ENCODE measurements around the gene ARHGEF17.
"Not testable (repeated sequence)": the region's sequence is repeated elsewhere in the genome, so short reads cannot be mapped to it uniquely, and the experiment has no call there.

ARHGEF17 gene

GRCh38 chr11:73308003-73308960 lies at the start of gene ARHGEF17:
Gene ARHGEF17, plus strand, starts transcription at chr11:73308276. Its CDS starts 363 bp downstream, at chr11:73308639.
- DNase-seq: peak; percentile 82

- DNase-seq: no peak
Observed at GRCh38 chr11:73259406-73260126, 48.5 kb upstream of the ARHGEF17 start.

- no peak for DNase-seq
Observed at GRCh38 chr11:73260127-73260457, 48.0 kb upstream of the ARHGEF17 start.

- DNase-seq: no peak
Observed at GRCh38 chr11:73262851-73263495, 45.1 kb upstream of the ARHGEF17 start.

- no peak for DNase-seq
Observed at GRCh38 chr11:73263640-73264039, 44.4 kb upstream of the ARHGEF17 start.

- no peak for DNase-seq
Observed at GRCh38 chr11:73265278-73265810, 42.7 kb upstream of the ARHGEF17 start.

- no peak for DNase-seq
Observed at GRCh38 chr11:73265853-73266645, 42.0 kb upstream of the ARHGEF17 start.

- no peak for DNase-seq
Observed at GRCh38 chr11:73266646-73267020, 41.4 kb upstream of the ARHGEF17 start.

GRCh38 chr11:73267122-73267846 lies 40.8 kb upstream of the ARHGEF17 start:
- no peak for DNase-seq

- no peak for DNase-seq
Observed at GRCh38 chr11:73267906-73268540, 40.1 kb upstream of the ARHGEF17 start.

GRCh38 chr11:73268671-73269271 lies 39.3 kb upstream of the ARHGEF17 start:
- DNase-seq: no peak

- no peak for DNase-seq
Observed at GRCh38 chr11:73269459-73270015, 38.5 kb upstream of the ARHGEF17 start.

GRCh38 chr11:73270016-73270854 lies 37.8 kb upstream of the ARHGEF17 start:
- no peak for DNase-seq

GRCh38 chr11:73270855-73271477 lies 37.1 kb upstream of the ARHGEF17 start:
- no peak for DNase-seq

- DNase-seq: not testable (repeated sequence)
Observed at GRCh38 chr11:73271478-73271865, 36.6 kb upstream of the ARHGEF17 start.

GRCh38 chr11:73271936-73272679 lies 36.0 kb upstream of the ARHGEF17 start, which contains the start of gene P2RY6:
Gene P2RY6, plus strand, starts transcription at chr11:73272338. Its CDS starts 24,181 bp downstream, at chr11:73296519.
- no peak for DNase-seq

GRCh38 chr11:73272680-73273038 lies 35.4 kb upstream of the ARHGEF17 start:
- DNase-seq: no peak

GRCh38 chr11:73273222-73273895 lies 34.7 kb upstream of the ARHGEF17 start:
- DNase-seq: no peak
